Skin of body (tissue), 2 donors: ENCODE results near the gene ATXN7L3. TPM values are rescaled to one million over a fixed set of nuclear protein-coding genes. Genes with fewer than 3 reads are reported as not detected.
"Not testable (repeated sequence)": the region's sequence is repeated elsewhere in the genome, so short reads cannot be mapped to it uniquely, and the experiment has no call there.

Source experiments
- DNase-seq: peaks from one replicate; lab custom pipeline; 2025; lab: John Stamatoyannopoulos, UW
- total RNA-seq: library from RNA; depleted of rRNA; stranded (reverse); fragments of >200 nt; gene quantifications from one replicate; pipeline ENCODE4 v1.2.3, GENCODE V29; 2014

Gene ATXN7L3
- total RNA-seq, 1 donor from 2014 or later = 26.2 TPM

GRCh38 chr17:44176671-44177501 is 22.8 kb downstream of the ATXN7L3 start:
- no peak for DNase-seq

GRCh38 chr17:44176257-44176656 is 23.4 kb downstream of the ATXN7L3 start:
- DNase-seq = no peak

- DNase-seq = no peak
Measured at GRCh38 chr17:44174427-44174826, 25.3 kb downstream of the ATXN7L3 start.

- no peak for DNase-seq
Measured at GRCh38 chr17:44171931-44172455, 27.7 kb downstream of the ATXN7L3 start.

GRCh38 chr17:44170499-44171201 is 29.0 kb downstream of the ATXN7L3 start, which contains the start of gene ASB16:
Gene ASB16, plus strand, starts transcription at chr17:44170704. Its CDS starts 86 bp downstream, at chr17:44170790.
- no peak for DNase-seq

GRCh38 chr17:44170135-44170498 is 29.6 kb downstream of the ATXN7L3 start:
- no peak for DNase-seq

- no peak for DNase-seq
Measured at GRCh38 chr17:44167181-44167861, 32.4 kb downstream of the ATXN7L3 start.

GRCh38 chr17:44164476-44164875 is 35.2 kb downstream of the ATXN7L3 start:
- DNase-seq = no peak

GRCh38 chr17:44159519-44160210 is 40.0 kb downstream of the ATXN7L3 start:
- no peak for DNase-seq

- no peak for DNase-seq
Measured at GRCh38 chr17:44155488-44155887, 44.2 kb downstream of the ATXN7L3 start.

- DNase-seq = no peak
Measured at GRCh38 chr17:44152875-44153274, 46.8 kb downstream of the ATXN7L3 start.

GRCh38 chr17:44149750-44150329 is 49.8 kb downstream of the ATXN7L3 start:
- DNase-seq = no peak

- DNase-seq = not testable (repeated sequence)
Measured at GRCh38 chr17:44149066-44149465, 50.6 kb downstream of the ATXN7L3 start.

- DNase-seq = no peak
Measured at GRCh38 chr17:44147812-44148211, 51.9 kb downstream of the ATXN7L3 start.

GRCh38 chr17:44146375-44147346 is 53.0 kb downstream of the ATXN7L3 start:
- DNase-seq = no peak

GRCh38 chr17:44144966-44145739 is 54.5 kb downstream of the ATXN7L3 start:
- DNase-seq = no peak

GRCh38 chr17:44143921-44144320 is 55.8 kb downstream of the ATXN7L3 start:
- DNase-seq = not testable (repeated sequence)
